SK-N-MC (cell line): ENCODE results near the gene HOXA5.

ENCODE experiments used
- DNase-seq: peaks from one replicate; pipeline ENCODE4 v3.0.0-alpha.2; 2011; ENCODE audit warnings: low read depth, low spot score
- H3K27ac ChIP-seq: fragments of 200-600 bp; sonication (generic); 2 replicates; pipeline ENCODE4 v1.5.1; 2016; ENCODE audit warnings: mixed run types
- H3K36me3 ChIP-seq: fragments of 200-600 bp; sonication (generic); 2 replicates; pipeline ENCODE4 v1.6.1; 2017; ENCODE audit warnings: antibody characterized with exemption, low read length, mixed read lengths; ENCODE audit not compliant: insufficient read depth
- H3K4me3 ChIP-seq: fragments of 200-600 bp; sonication (generic); 2 replicates; pipeline ENCODE4 v1.5.1; 2016
- H3K9ac ChIP-seq: fragments of 200-600 bp; sonication (generic); 2 replicates; pipeline ENCODE4 v1.8.0; 2017; ENCODE audit warnings: mixed run types, mixed read lengths; ENCODE audit not compliant: insufficient read length
- H3K9me3 ChIP-seq: fragments of 200-600 bp; sonication (generic); 2 replicates; pipeline ENCODE4 v1.6.1; 2017; ENCODE audit warnings: low read depth, mild to moderate bottlenecking, antibody characterized with exemption, low read length, moderate library complexity, mixed read lengths
- EZH2 ChIP-seq: fragments of 200-600 bp; sonication (generic); IDR thresholded peaks from one replicate; pipeline ENCODE4 v1.6.1; 2017; ENCODE audit warnings: antibody characterized with exemption
- FOXP2 ChIP-seq: optimal IDR thresholded peaks from 2 replicates; pipeline ENCODE3; 2011; ENCODE audit warnings: mild to moderate bottlenecking, moderate library complexity; ENCODE audit not compliant: insufficient read depth; ENCODE audit errors: extremely low read length, control extremely low read depth
- POLR2AphosphoS5 ChIP-seq: IDR thresholded peaks from 2 replicates; pipeline ENCODE4 v1.6.1; 2012; ENCODE audit warnings: mild to moderate bottlenecking, low read depth, low read length, borderline replicate concordance

The HOXA5 gene

GRCh38 chr7:27137640-27138315 is 5.7 kb downstream of the HOXA5 start:
- H3K36me3 ChIP-seq = no peaks in the 10 kb centered on the region
- no peak overlapping the region for H3K27ac ChIP-seq
- no peak overlapping the region for H3K4me3 ChIP-seq
- DNase-seq = no peak
- H3K9me3 ChIP-seq = no peaks in the 10 kb centered on the region
- no peak for TF ChIP-seq FOXP2
- TF ChIP-seq EZH2 = no peak
- H3K9ac ChIP-seq = no peak overlapping the region

GRCh38 chr7:27134392-27134791 is 9.1 kb downstream of the HOXA5 start:
- Histone ChIP-seq H3K9ac (no peak overlapping the region), H3K9me3 (no peaks in the 10 kb centered on the region), H3K36me3 (no peaks in the 10 kb centered on the region), H3K4me3 (no peak overlapping the region), H3K27ac (no peak overlapping the region)
- DNase-seq = no peak
- TF ChIP-seq FOXP2 (no peak), POLR2AphosphoS5 (no peak), EZH2 (no peak)

- H3K27ac ChIP-seq = no peak overlapping the region
- no peaks in the 10 kb centered on the region for H3K9me3 ChIP-seq
- H3K9ac ChIP-seq = no peak overlapping the region
- TF ChIP-seq FOXP2 = no peak
- no peak for TF ChIP-seq POLR2AphosphoS5
- no peak for TF ChIP-seq EZH2
- H3K36me3 ChIP-seq = no peaks in the 10 kb centered on the region
- H3K4me3 ChIP-seq = no peak overlapping the region
- DNase-seq = no peak
Observed at GRCh38 chr7:27133409-27134231, 9.9 kb downstream of the HOXA5 start.

DNA sequence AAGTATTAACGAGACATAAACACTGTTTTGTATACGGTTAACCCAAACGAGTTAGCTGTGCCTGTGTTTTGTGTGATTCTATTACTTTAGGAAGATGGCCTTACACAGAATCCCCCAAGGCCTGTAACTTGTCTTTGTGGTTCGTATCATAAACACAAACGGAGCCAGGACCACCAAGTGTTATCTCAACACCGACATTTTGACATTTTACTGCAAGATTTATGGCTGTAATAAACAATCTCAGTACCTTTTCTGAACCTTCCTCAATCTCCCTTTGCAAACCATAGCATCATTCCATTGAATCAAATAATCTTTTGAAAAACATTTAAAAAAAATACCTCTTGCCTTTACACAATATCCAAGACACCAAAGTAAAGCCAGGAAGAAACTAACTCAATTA is 10.5 kb downstream of the HOXA5 start:
- DNase-seq = no peak
- H3K4me3 ChIP-seq = no peak overlapping the region
- H3K27ac ChIP-seq = no peak overlapping the region
- TF ChIP-seq FOXP2 (no peak), EZH2 (no peak), POLR2AphosphoS5 (no peak)
- no peaks in the 10 kb centered on the region for H3K9me3 ChIP-seq
- no peak overlapping the region for H3K9ac ChIP-seq
- H3K36me3 ChIP-seq = no peaks in the 10 kb centered on the region

DNA sequence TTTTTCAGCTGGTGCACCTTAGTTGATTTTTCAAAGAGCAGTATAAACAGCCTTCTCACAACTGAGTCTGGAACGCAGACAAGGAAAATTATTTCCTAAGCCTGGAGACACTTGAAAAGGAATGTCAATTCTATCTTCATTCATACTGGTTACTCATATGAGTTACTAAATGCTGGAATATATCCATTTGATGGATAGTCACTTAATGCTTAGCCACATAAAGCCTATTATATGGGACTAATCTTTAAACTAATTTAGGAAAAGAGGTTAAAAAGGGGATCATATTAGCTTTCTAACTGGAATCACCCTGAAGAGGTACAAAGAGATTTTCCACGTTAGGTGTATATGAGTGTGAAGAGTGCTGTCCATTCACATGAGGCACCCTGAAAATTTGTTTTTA is 11.3 kb downstream of the HOXA5 start:
- Histone ChIP-seq H3K36me3 (no peaks in the 10 kb centered on the region), H3K9ac (no peak overlapping the region), H3K27ac (no peak overlapping the region), H3K4me3 (no peak overlapping the region), H3K9me3 (no peaks in the 10 kb centered on the region)
- no peak for TF ChIP-seq FOXP2
- TF ChIP-seq EZH2 = no peak
- no peak for TF ChIP-seq POLR2AphosphoS5
- DNase-seq = no peak

GRCh38 chr7:27131390-27131819 is 12.1 kb downstream of the HOXA5 start:
- H3K9ac ChIP-seq = peak overlapping the region; percentile 66
- TF ChIP-seq FOXP2 = no peak
- TF ChIP-seq POLR2AphosphoS5 = no peak
- TF ChIP-seq EZH2 = no peak
- no peaks in the 10 kb centered on the region for H3K9me3 ChIP-seq
- no peak overlapping the region for H3K27ac ChIP-seq
- peak overlapping the region; percentile 87 for H3K4me3 ChIP-seq
- no peak for DNase-seq
- no peaks in the 10 kb centered on the region for H3K36me3 ChIP-seq

GRCh38 chr7:27130540-27131389 is 12.7 kb downstream of the HOXA5 start, which contains the start of gene HOXA4:
TSS of gene HOXA4 (minus strand) at chr7:27130757. CDS start at chr7:27130733, 24 bp downstream.
- Histone ChIP-seq H3K9me3 (no peaks in the 10 kb centered on the region), H3K4me3 (peak within 1 kb of the TSS; percentile 87), H3K27ac (no peak within 1 kb of the TSS), H3K36me3 (no peaks in the 10 kb centered on the region), H3K9ac (peak within 1 kb of the TSS; percentile 66)
- TF ChIP-seq POLR2AphosphoS5 = no peak; the same call in 1 of the 2 replicates
- TF ChIP-seq EZH2 = no peak
- TF ChIP-seq FOXP2 = no peak
- no peak for DNase-seq
